HG03135 (cell line): ENCODE measurements around the gene NUDT19.
"Not testable (repeated sequence)": the region's sequence is repeated elsewhere in the genome, so short reads cannot be mapped to it uniquely, and the experiment has no call there.

Experiments used
- ATAC-seq: cut with Tn5 transposase; IDR thresholded peaks from one replicate; pipeline ENCODE4 v1.9.1; 2021; ENCODE audit warnings: mild to moderate bottlenecking, moderate library complexity; ENCODE audit not compliant: unreplicated experiment

Gene NUDT19

DNA sequence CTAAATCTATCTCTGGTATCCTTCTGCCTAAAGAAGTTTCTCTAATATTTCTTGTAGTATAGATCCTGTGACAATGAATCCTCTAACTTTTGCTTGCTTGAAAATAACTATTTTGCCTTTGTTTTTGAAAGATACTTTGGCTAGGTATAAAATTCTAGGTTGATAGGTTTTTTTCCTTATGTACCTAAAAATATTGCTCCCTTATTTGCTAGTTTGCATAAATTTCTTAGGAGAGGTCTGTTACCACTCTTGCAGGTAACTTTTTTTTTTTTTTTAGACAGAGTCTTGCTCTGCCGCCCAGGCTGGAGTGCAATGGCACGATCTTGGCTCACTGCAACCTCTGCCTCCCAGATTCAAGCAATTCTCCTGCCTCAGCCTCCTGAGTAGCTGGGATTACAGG lies 12.4 kb downstream of the NUDT19 start:
- not testable (repeated sequence) for ATAC-seq

- ATAC-seq, result no peak
These were observed 16.8 kb downstream of the NUDT19 start for GRCh38 chr19:32708457-32708856.

DNA sequence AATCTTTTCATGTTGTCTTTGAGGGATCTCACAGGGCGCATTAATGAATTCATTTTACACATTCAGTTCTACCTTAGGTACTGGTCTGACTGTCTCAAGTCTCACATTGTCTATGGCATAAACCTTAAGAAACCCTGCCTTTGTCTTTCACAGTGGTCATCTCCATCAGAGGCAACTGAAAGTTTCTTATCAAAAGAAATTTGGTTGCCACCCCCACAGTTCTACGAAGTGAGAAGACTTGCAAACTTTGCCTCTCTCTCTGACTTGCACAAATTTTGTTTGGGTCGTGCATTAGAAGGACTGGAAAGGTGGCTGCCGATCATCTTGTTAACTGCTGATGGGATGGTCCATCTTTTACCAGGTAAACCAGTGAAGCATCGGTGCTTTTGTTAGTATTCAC lies 17.4 kb downstream of the NUDT19 start:
- no peak for ATAC-seq

DNA sequence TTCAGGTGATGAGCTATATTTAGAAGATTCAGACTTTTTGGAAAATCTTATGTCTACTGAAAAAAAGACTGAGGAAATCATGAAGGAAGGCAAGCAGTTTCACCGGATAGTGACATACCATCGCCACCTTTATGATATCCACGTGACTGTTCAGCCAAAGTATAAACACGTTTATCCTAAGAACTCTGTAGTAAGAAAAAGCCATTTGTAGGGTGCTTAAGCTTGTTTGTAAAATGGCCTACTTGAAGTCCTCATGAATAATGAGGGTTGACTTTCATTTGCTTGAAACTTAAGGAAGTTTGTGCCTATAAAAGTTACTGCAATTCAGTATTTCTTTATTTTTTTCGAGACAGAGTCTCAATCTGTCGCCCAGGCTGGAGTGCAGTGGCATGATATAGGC lies 20.1 kb downstream of the NUDT19 start:
- ATAC-seq, result no peak

DNA sequence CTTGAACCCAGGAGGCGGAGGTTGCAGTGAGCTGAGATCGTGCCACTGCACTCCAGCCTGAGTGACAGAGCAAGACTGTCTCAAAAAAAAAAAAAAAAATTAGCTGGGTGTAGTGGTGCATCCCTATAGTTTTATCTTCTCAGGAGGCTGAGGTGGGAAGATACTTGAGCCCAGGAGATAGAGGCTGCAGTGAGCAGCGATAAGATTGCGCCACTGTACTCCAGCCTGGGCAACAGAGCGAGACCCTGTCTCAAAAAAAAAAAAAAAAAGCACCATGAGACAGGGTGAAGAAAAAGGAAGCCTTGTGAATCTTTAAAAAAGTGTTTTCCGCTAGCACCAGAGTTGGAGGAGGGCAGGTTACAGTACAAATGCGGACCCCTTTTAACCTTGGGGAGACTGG lies 24.6 kb downstream of the NUDT19 start:
- not testable (repeated sequence) for ATAC-seq

- no peak for ATAC-seq
These were observed 25.9 kb downstream of the NUDT19 start for GRCh38 chr19:32717496-32717895.

DNA sequence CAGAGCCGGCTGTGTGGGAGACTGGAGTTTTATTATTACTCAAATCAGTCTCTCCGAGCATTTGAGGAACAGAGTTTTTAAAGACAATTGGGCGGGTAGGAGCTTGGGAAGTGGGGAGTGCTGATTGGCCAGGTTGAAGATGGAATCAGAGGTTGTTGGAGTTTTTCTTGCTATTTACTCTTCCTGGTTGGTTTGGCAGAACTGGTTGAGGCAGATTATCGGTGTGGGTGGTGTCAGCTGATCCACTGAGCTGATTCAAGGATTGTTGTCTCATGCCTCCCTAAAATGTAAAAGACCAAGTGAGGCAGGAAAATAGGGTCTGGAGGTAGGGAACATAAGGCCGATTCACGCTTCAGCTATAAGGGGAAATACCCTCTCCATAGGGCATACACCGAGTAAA lies 26.7 kb downstream of the NUDT19 start:
- ATAC-seq, result no peak

DNA sequence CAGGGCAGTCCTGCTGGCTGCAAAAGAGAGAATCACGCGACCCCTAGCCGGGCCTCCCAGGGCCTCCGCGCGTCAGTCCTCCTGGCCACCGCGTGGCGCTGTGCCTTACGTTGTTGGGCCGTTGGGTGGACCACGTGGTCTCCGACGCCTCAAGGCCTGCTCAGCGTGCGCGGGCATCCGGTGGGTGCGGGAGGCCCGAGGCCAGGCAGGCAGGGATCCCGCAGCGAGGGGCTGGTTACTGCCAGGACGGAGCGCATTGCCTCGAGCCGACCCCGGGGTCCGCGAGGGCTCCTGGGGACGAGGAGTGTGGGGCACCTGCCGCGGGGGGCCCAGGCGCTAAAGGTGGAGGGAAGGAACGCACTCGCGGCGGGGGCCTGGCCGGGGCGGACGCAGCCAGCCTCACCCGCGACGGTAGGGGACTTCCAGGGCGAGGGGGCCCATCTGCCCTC lies 28.0 kb downstream of the NUDT19 start, which contains the start of gene TDRD12:
Gene TDRD12 (plus strand): TSS at position 157 of the 449 bp plus-strand sequence. CDS start 306 bp downstream, outside the sequence.
- ATAC-seq, result no peak

- ATAC-seq, result no peak
These were observed 28.8 kb downstream of the NUDT19 start for GRCh38 chr19:32720216-32720935.

GRCh38 chr19:32720936-32721250 lies 29.3 kb downstream of the NUDT19 start:
- no peak for ATAC-seq

- no peak for ATAC-seq
These were observed 44.3 kb downstream of the NUDT19 start for GRCh38 chr19:32735936-32736335.

DNA sequence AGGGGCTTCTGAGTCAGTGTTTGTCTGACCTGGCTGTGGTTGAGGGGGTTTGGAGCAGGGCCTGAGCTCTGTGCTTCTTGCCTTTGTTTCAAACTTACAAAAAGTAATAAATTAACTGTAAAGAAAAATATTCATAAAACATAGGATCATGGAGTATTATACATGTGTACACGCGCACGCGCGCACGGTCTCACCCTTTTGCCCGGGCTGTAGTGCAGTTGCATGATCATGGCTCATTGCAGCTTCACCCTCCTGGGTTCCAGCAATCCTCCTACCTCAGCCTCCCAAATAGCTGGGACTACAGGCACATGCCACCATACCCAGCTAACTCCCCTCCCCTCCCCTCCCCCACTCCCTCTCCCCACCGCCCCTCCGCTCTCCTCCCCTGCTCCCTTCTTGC lies 51.4 kb downstream of the NUDT19 start:
- ATAC-seq, result no peak

DNA sequence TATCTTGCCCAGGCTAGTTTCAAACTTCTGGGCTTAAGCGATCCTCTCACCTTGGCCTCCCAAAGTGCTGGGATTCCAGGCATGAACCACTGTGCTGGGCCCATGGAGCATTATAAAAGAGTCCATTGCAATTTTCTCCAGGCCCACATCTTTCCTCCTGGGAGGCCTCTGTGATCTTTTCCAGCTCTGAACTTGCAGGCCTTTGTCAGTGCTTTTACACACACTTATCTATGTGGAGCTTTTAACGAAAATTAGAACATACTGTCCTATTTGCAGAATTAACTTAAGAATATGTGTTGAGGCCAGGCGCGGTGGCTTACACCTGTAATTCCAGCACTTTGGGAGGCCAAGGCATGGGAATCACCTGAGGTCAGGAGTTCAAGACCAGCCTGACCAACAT lies 51.8 kb downstream of the NUDT19 start:
- ATAC-seq, result no peak

DNA sequence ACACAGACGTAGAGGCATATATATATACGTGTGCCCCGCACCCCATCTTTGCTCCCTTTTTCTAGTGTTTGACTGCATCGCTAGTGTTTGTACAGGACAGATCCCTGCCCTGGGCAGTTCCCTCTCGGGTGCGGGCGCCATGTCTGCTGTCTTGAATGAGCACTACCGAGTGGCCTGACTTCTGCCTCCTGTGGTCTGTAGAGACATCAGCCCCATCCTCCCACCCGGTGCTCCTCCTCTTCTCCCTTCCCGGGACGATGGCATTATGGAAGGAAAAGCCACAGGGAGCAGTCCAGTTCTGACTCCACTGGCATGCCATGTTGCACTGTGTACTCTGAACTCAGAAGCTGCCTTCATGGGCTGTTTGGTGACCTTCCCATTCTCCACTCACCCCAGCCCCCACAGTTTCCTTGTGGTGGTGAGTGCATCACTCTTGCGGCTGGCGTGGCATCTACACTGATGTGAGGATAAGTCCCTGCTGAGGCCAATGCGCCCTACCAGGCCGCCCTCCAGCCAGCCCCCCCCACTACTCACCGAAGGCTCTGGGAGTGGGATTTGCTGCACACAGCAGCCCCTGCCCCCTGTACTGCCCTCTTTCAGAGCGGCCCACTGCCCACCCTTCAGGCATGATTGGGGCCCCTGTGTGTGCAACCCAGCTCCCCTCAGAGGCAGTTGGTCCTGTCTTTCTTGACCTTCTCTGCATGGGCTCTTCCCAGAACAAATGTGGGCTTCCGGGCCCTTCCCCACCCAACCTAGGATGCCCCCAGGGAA lies 53.1 kb downstream of the NUDT19 start:
- ATAC-seq, result no peak

DNA sequence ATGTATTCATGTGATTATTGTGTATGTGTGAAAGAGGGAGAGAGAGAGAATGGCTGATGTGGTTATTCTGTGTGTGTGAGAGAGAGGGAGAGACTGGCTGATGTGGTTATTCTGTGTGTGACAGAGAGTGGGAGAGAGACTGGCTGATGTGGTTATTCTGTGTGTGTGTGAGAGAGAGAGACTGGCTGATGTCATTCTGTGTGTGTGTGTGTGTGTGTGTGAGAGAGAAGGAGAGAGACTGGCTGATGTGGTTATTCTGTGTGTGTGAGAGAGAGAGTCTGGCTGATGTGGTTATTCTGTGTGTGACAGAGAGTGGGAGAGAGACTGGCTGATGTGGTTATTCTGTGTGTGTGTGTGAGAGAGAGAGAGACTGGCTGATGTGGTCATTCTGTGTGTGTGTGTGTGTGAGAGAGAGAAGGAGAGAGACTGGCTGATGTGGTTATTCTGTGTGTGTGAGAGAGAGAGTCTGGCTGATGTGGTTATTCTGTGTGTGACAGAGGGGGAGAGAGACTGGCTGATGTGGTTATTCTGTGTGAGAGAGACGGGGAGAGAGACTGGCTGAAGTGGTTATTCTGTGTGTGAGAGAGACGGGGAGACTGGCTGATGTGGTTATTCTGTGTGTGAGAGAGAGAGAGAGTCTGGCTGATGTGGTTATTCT lies 54.1 kb downstream of the NUDT19 start:
- not testable (repeated sequence) for ATAC-seq

GRCh38 chr19:32746631-32747196 lies 55.1 kb downstream of the NUDT19 start:
- ATAC-seq, result not testable (repeated sequence)

GRCh38 chr19:32748497-32748896 lies 56.9 kb downstream of the NUDT19 start:
- no peak for ATAC-seq

DNA sequence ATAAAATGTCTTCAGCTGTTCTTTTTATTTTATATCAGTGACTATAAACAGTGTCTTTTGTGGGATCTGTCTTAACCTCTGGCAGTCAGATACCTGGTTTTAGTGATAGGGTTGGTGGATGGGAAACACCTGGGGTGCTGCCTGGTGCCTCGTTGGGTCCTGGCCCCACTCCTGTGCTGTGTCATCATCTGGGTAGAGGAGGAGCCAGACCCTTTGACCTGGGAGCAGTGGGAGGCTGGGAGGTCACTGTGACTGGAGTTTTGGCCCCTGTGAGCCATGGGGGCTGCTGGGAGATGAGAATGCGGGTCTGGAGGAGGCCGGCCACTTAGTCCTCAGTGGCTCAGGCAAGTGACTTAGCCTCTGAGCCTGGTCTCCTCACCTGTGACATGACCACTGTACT lies 57.3 kb downstream of the NUDT19 start:
- ATAC-seq, result no peak

DNA sequence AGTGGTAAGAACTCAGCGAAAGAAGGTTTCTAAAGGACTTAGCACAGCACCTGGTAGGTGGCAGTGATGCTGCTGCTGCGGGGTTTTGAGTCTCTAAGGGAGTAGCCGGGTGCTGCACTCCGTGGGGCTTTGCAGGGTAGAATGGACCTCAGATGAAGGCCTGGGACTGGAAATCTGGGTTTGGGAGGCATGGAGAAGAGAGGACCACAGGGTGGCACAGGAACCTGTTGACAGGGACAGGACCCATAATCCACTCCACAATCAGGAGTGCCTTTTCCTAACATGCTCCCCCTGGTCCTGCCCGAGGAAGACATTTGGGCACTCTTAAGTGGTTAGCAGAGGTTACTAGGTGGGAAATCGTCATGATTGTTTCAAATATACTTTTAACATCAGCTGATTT lies 57.7 kb downstream of the NUDT19 start:
- ATAC-seq, result no peak

GRCh38 chr19:32750441-32751055 lies 58.9 kb downstream of the NUDT19 start:
- no peak for ATAC-seq

GRCh38 chr19:32751066-32751465 lies 59.4 kb downstream of the NUDT19 start:
- no peak for ATAC-seq
